Adrenal gland (tissue), 12 donors: Measurements from ENCODE around the gene E2F1. TPM values are rescaled to one million over a fixed set of nuclear protein-coding genes. Genes with fewer than 3 reads are reported as not detected.
A peak's percentile ranks its signal among the peaks of the same experiment; 100 is the strongest.

ENCODE experiments used
- DNase-seq, 7 donors: peaks; one replicate each; pipeline ENCODE4 v3.0.0-alpha.2; 2019 to 2020
- H3K27ac ChIP-seq, 5 donors: fragments of 200-600 bp; sonication (generic) in 4 of 5; 1 replicate in 3 of 5; 2 replicates in 2 of 5; pipeline versions ENCODE4 v1.5.1 to v1.8.0; 2016 to 2020; ENCODE audit warnings: mild to moderate bottlenecking in 1 of 5
- H3K27me3 ChIP-seq: fragments of 200-600 bp; 2 replicates; pipeline ENCODE4 v1.8.0; 2021
- H3K36me3 ChIP-seq, 2 donors: fragments of 200-600 bp; replicated peaks in 1 of 2; 1 replicate in 1 of 2; 2 replicates in 1 of 2; pipeline versions ENCODE4 v1.5.1 to v1.8.0; 2018 to 2022
- H3K4me1 ChIP-seq, 2 donors: fragments of 200-600 bp; replicated peaks in 1 of 2; 1 replicate in 1 of 2; 2 replicates in 1 of 2; pipeline versions ENCODE4 v1.5.1 to v1.8.0; 2018 to 2021
- H3K4me3 ChIP-seq, 4 donors: fragments of 200-600 bp; sonication (generic) in 3 of 4; one replicate each; pipeline ENCODE4 v1.5.1; 2016 to 2018
- H3K9me3 ChIP-seq, 3 donors: fragments of 200-600 bp; sonication (generic) in 1 of 3; replicated peaks in 1 of 3; 1 replicate in 2 of 3; 2 replicates in 1 of 3; pipeline versions ENCODE4 v1.5.1 to v1.8.0; 2016 to 2021
- POLR2A ChIP-seq, 2 donors: fragments of 450-650 bp; IDR thresholded peaks; one replicate each; pipeline ENCODE4 v1.6.1; 2017; ENCODE audit warnings: antibody characterized with exemption in 2 of 2, mild to moderate bottlenecking in 2 of 2, moderate library complexity in 1 of 2
- WGBS, 4 donors: extraction: QIAGEN DNeasy Blood & Tissue Kit in 2 of 4; methylation state at CpG; one replicate each; pipeline versions ENCODE4 v1.1.5 to v1.1.7; 2013 to 2017; 5-methylcytosine and 5-hydroxymethylcytosine counted together
- intact Hi-C, 2 donors: fragments of 100-400 bp; cut with DNase I; formaldehyde crosslinking; loops; one replicate each; pipeline versions ENCODE4 v1.14.1 to v1.15.0; 2022 to 2023
- polyA plus RNA-seq, 3 donors: library from polyadenylated mRNA; stranded (reverse); fragments of 200-250 nt in 2 of 3; fragments of 350-450 nt in 1 of 3; fragmentation: Illumina TruSeq in 1 of 3; extraction: RNeasy Lipid Tissue Mini Kit (QIAGEN cat#74804) in 1 of 3; gene quantifications; one replicate each; pipeline ENCODE4 v1.2.3, GENCODE V29; 2013 to 2014
- total RNA-seq, 9 donors: library from RNA; depleted of rRNA in 4 of 9; stranded (reverse); fragments of >200 nt in 4 of 9; fragments of 120-200 nt in 1 of 9; fragmentation: NEBNext Ultra II Directional in 1 of 9; extraction: Animal tissue kit (Norgen Biotek cat#: 25700) in 1 of 9; gene quantifications; one replicate each; pipeline versions ENCODE4 v1.1.0 to v1.2.4, GENCODE V29; 2013 to 2023
- TF ChIP-seq, protein P1 (sequence below), 6 experiments: fragments of 450-650 bp in 4 of 6; fragments of 200-600 bp in 2 of 6; sonication (generic) in 1 of 6; IDR thresholded peaks; 1 replicate in 5 of 6; 2 replicates in 1 of 6; pipeline versions ENCODE4 v1.5.1 to v1.8.0; 2016 to 2021; ENCODE audit warnings: antibody characterized with exemption in 6 of 6, mild to moderate bottlenecking in 2 of 6, moderate library complexity in 1 of 6
- donor health status: healthy with polysubstance abuse.
- donor health status: Bipolar disorder and iron deficiency.
- donor health status: DM: yes; HTN: yes; CAD: no.
- donor health status: DM: no; HTN: no; CAD: no.
- donor health status: DM: no; HTN: no; CAD: no.
- donor health status: DM: yes; HTN: yes; CAD: no.

Gene E2F1
- total and polyA plus RNA-seq, 12 donors = 3.0 to 15.7 (median 5.7) TPM

DNA sequence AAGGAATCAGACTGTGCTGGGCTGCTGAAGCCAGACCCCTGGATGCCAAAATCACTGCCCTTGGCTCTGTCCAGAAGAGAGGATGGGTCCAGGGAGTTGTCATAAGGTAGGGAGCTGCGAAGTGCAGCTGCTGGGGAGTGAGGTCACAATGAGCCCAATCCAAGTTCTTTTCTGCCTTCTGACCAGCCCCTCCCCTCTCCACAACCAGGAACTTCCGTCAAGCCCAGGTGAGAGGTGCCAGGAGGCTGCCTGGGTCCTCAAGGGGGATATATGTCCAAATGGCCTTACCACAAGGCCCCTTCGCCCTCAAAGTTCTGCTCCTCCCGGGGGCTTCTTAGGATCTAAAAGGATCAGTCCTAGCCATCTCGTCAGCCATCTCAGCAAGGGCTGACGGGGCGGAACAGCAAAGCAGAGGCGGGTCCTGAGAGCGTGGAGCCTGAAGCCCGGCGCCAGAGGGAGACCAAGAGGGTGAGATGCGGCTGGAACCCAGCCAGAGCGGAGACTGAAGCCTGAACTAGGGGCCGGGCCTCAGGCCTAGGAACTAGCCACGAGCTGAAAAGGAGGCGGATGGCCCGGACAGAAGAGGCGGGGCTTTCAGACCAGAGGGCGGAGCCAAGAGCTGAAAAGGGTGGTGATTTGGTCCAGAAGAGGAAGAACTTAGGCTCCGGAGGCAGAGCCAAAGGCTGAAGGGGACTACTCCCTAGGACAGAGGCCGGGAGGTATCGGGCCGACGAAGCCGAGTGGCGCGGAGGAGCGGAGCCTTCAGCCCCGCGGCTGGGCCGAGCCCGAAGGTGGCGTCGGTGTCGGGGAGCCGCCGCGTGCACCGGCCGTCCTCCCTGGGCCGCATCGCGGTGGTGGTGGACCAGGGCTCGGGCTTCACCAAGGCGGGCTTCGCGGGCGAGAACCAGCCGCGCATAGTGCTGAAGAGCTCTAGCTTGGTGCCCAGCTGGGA, 19.6 kb downstream of the E2F1 start, which contains the start of gene ACTL10:
TSS of gene ACTL10 (plus strand) at position 651 of the 952 bp plus-strand sequence. CDS start 555 bp downstream, outside the sequence.
- peaks cover 27 to 41% of the 10 kb centered on the region in 2 donors for H3K4me1 ChIP-seq

DNA sequence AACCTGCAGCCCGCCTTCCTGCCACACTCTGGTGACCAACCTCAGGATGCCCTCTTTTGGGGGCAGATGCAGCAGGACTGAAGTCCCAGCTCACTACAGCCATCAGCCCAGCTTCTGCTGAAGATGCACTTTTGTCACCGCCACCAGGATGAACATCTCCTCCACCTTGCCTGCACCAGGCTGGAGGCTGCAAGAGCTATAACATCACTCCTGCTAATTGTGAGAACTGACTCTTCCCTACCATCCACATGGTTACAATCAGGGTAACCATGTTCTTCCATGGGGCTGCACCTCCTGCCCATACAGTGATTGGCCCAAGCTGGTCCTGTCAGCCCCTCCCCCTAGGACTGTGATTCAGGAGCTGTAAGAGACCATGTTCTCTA, 21.4 kb downstream of the E2F1 start:
- intact Hi-C loops = loop anchor here in 1 of 2 donors (5.0 kb wide), 1 partner anchor 212 kb away; no protein-coding TSS in a partner anchor
- H3K36me3 ChIP-seq = peaks cover 0 to 18% of the 10 kb centered on the region in 2 donors
- H3K27ac ChIP-seq = peak overlapping the region in 2 of 5 donors; percentile 89 to 91
- no peak overlapping the region for H3K4me3 ChIP-seq
- WGBS, 4 donors = 90 to 100% (median 98%) methylated on average over 2 of the region's 2 CpGs
- TF ChIP-seq, protein P1, sequence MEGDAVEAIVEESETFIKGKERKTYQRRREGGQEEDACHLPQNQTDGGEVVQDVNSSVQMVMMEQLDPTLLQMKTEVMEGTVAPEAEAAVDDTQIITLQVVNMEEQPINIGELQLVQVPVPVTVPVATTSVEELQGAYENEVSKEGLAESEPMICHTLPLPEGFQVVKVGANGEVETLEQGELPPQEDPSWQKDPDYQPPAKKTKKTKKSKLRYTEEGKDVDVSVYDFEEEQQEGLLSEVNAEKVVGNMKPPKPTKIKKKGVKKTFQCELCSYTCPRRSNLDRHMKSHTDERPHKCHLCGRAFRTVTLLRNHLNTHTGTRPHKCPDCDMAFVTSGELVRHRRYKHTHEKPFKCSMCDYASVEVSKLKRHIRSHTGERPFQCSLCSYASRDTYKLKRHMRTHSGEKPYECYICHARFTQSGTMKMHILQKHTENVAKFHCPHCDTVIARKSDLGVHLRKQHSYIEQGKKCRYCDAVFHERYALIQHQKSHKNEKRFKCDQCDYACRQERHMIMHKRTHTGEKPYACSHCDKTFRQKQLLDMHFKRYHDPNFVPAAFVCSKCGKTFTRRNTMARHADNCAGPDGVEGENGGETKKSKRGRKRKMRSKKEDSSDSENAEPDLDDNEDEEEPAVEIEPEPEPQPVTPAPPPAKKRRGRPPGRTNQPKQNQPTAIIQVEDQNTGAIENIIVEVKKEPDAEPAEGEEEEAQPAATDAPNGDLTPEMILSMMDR (IDR thresholded peaks at IDR 0.05) = no peak
- no peak for TF ChIP-seq POLR2A (IDR thresholded peaks at IDR 0.05)
- DNase-seq = peak in 1 of 7 donors; percentile 35
- no peaks in the 10 kb centered on the region for H3K9me3 ChIP-seq
- H3K27me3 ChIP-seq = no peaks in the 10 kb centered on the region
- peaks cover 27 to 38% of the 10 kb centered on the region in 2 donors for H3K4me1 ChIP-seq

More for the DNA sequence above, 19.6 kb downstream of the E2F1 start, which contains the start of gene ACTL10:
- Histone ChIP-seq H3K27ac (peak within 1 kb of the TSS; percentile 62 to 87 (median 76)), H3K4me3 (peak within 1 kb of the TSS in 2 of 4 donors; percentile 23 to 54), H3K27me3 (no peaks in the 10 kb centered on the region), H3K9me3 (no peaks in the 10 kb centered on the region), H3K36me3 (peaks cover 0 to 31% of the 10 kb centered on the region in 2 donors)
- peak; percentile 92 to 99 (median 99) for DNase-seq
- WGBS, 4 donors = 5 to 15% (median 9%) methylated on average over 21 to 50 of the region's 50 CpGs
- intact Hi-C loops = no loop called here
- TF ChIP-seq, protein P1 (IDR thresholded peaks at IDR 0.05) = peak; percentile 7 to 48 (median 42)
- TF ChIP-seq POLR2A (IDR thresholded peaks at IDR 0.05) = peak; percentile 36 to 89

DNA sequence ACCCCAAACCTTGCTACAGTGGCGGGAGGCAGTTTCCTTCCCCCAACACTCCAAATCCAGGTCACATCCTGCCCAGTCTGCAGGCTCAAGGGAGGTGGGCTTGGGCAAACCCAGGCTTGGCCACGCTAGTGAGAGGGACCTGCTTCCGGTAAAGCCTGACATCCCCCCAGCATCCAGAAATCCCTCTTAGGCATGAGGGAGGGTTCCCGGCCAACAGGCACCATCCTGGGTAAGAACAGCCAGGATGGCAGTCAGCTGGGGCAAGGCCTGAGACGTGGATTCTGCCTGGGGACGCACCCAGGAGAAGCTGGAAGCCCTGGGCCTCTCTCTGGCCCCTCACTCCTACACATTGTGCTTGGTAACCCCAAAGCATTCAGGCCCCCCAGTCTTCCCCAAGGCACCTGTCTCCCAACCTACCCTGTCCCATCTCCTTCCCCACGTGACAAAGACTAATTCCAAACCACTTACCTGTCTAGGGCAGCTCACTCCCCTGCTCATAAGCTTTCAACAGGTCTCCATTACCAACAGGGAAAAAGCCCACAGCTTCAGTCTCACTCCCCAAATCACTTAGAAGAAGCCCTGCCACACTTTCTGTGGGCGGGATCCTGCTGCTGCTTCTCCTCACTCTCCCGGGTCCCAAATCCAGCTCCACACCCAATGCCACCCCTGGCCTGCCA, 22.0 kb downstream of the E2F1 start:
- DNase-seq = peak in 2 of 7 donors; percentile 33 to 41
- intact Hi-C loops = loop anchor here in 1 of 2 donors (5.0 kb wide), 1 partner anchor 212 kb away; no protein-coding TSS in a partner anchor
- Histone ChIP-seq H3K9me3 (no peaks in the 10 kb centered on the region), H3K36me3 (peaks cover 0 to 19% of the 10 kb centered on the region in 2 donors), H3K27ac (peak overlapping the region in 4 of 5 donors; percentile 62 to 91 (median 78)), H3K27me3 (no peaks in the 10 kb centered on the region), H3K4me1 (peaks cover 27 to 38% of the 10 kb centered on the region in 2 donors), H3K4me3 (peak overlapping the region in 3 of 4 donors; percentile 11 to 75 (median 38))
- TF ChIP-seq POLR2A (IDR thresholded peaks at IDR 0.05) = no peak
- TF ChIP-seq, protein P1 (IDR thresholded peaks at IDR 0.05) = no peak
- WGBS, 4 donors = 46 to 61% (median 54%) methylated on average over 3 to 9 of the region's 9 CpGs
